ENCODE measurements around the gene RBFOX2.

Gene RBFOX2

DNA sequence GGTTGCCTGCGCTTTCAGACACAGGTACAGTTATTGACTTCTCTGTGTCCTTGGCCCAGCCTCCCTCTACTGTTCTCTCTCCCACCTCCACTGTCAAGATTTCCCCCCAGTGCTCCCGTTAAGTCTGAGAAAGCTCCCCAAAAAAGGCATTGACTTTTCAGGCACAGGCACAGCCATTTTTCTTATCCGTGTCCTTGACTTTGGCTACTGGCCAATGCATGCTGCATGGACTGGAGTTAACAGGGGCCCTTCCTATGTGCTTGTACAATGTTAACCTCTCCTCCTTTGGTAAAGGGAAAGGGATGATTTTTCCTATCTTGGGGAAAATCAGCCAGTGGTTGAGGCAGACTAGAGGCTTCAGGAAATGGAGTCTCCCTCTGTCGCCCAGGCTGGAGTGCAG lies 306.7 kb downstream of the RBFOX2 start:
- Histone ChIP-seq H3K9me3 (ENCODE audit: insufficient read depth, low read length) (no peaks in the 10 kb centered on the region), H3K36me3 (replicated peaks; ENCODE audit: low read depth, low read length) (no peaks in the 10 kb centered on the region), H2AFZ (ENCODE audit: low read depth, low read length) (no peak overlapping the region), H3K27me3 (ENCODE audit: low read depth, low read length) (peaks cover 5% of the 10 kb centered on the region; the same call in 1 of the 2 replicates), H3K4me3 (ENCODE audit: low read length) (no peak overlapping the region), H4K20me1 (ENCODE audit: insufficient read depth, low read length) (no peaks in the 10 kb centered on the region), H3K4me2 (ENCODE audit: low read length) (no peak overlapping the region), H3K4me1 (ENCODE audit: low read length) (no peaks in the 10 kb centered on the region), H3K27ac (ENCODE audit: low read length) (no peak overlapping the region), H3K9ac (ENCODE audit: low read length) (no peak overlapping the region), H3K79me2 (ENCODE audit: low read length) (no peaks in the 10 kb centered on the region)
- TF ChIP-seq EZH2phosphoT487 (IDR thresholded peaks at IDR 0.05; ENCODE audit: low read depth), result no peak
- TF ChIP-seq, protein P1, sequence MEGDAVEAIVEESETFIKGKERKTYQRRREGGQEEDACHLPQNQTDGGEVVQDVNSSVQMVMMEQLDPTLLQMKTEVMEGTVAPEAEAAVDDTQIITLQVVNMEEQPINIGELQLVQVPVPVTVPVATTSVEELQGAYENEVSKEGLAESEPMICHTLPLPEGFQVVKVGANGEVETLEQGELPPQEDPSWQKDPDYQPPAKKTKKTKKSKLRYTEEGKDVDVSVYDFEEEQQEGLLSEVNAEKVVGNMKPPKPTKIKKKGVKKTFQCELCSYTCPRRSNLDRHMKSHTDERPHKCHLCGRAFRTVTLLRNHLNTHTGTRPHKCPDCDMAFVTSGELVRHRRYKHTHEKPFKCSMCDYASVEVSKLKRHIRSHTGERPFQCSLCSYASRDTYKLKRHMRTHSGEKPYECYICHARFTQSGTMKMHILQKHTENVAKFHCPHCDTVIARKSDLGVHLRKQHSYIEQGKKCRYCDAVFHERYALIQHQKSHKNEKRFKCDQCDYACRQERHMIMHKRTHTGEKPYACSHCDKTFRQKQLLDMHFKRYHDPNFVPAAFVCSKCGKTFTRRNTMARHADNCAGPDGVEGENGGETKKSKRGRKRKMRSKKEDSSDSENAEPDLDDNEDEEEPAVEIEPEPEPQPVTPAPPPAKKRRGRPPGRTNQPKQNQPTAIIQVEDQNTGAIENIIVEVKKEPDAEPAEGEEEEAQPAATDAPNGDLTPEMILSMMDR (IDR thresholded peaks at IDR 0.05; ENCODE audit: low read depth, low read length), result no peak

DNA sequence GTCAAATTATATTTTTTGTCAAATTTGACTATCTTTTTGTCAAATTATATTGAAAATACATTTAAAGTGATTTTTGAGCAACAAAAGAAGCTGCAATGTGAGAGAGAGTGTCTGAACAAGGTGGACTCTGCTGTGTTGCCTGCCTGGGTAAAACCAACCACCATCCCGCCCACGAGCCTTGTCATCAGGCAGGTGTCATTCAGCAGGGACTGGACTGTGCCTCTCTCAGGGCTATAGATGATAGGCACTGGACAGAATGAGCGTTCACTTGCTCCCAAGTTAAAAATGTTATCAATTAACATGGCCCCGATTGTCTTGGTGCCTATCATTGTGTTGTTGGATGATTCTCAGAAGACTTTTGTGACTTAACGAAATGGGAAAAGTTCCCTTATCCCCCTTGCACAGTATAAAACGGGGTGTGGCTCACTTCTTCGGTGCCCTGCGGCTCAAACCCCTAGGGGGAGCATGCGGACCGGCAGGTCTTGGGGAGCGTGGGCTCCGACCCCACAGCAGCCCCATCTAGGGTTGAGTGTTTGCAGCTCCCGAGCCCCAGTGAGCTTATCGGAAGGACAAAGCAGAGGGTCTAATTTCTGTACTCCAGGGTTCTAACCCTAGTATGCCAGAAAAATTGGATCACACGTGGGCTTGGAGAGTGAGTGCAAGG lies 309.3 kb downstream of the RBFOX2 start:
- Histone ChIP-seq H3K27me3 (ENCODE audit: low read depth, low read length) (no peaks in the 10 kb centered on the region), H3K27ac (ENCODE audit: low read length) (no peak overlapping the region), H3K4me2 (ENCODE audit: low read length) (no peak overlapping the region), H3K4me1 (ENCODE audit: low read length) (no peaks in the 10 kb centered on the region), H3K4me3 (ENCODE audit: low read length) (no peak overlapping the region), H3K9ac (ENCODE audit: low read length) (no peak overlapping the region), H3K79me2 (ENCODE audit: low read length) (no peaks in the 10 kb centered on the region), H3K9me3 (ENCODE audit: insufficient read depth, low read length) (no peaks in the 10 kb centered on the region), H2AFZ (ENCODE audit: low read depth, low read length) (no peak overlapping the region), H3K36me3 (replicated peaks; ENCODE audit: low read depth, low read length) (no peaks in the 10 kb centered on the region), H4K20me1 (ENCODE audit: insufficient read depth, low read length) (no peaks in the 10 kb centered on the region)
- no peak for TF ChIP-seq EZH2phosphoT487 (IDR thresholded peaks at IDR 0.05; ENCODE audit: low read depth)
- TF ChIP-seq, protein P1 (IDR thresholded peaks at IDR 0.05; ENCODE audit: low read depth, low read length), result peak; percentile 43

DNA sequence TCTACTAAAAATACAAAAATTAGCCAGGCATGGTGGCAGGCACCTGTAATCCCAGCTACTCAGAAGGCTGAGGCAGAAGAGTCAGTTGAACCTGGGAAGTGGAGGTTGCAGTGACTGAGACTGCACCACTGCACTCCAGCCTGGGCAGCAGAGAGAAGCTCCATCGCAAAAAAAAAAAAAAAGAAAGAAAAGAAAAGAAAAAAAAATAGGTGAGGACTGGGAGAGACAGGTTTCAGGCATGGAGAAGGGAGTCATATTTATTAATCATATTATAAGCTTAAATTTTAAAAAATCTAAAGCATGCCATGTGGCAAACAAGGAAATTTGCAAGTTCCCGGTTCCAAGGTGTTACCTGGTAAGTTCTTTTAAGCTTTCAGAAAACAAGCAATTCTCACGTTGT lies 311.1 kb downstream of the RBFOX2 start, which contains the start of gene APOL5:
Gene APOL5, plus strand, starts transcription at position 301 of the 400 bp plus-strand sequence. Its CDS starts 0 bp downstream, at position 301.
- no peaks in the 10 kb centered on the region for H4K20me1 ChIP-seq (ENCODE audit: insufficient read depth, low read length)
- no peak for TF ChIP-seq EZH2phosphoT487 (IDR thresholded peaks at IDR 0.05; ENCODE audit: low read depth)
- TF ChIP-seq, protein P1 (IDR thresholded peaks at IDR 0.05; ENCODE audit: low read depth, low read length), result no peak
- no peaks in the 10 kb centered on the region for H3K79me2 ChIP-seq (ENCODE audit: low read length)
- no peak within 1 kb of the TSS for H2AFZ ChIP-seq (ENCODE audit: low read depth, low read length)
- no peak within 1 kb of the TSS for H3K4me2 ChIP-seq (ENCODE audit: low read length)
- H3K9ac ChIP-seq (ENCODE audit: low read length), result no peak within 1 kb of the TSS
- no peak within 1 kb of the TSS for H3K4me3 ChIP-seq (ENCODE audit: low read length)
- no peaks in the 10 kb centered on the region; the same call in 1 of the 2 replicates for H3K27me3 ChIP-seq (ENCODE audit: low read depth, low read length)
- H3K9me3 ChIP-seq (ENCODE audit: insufficient read depth, low read length), result no peaks in the 10 kb centered on the region
- no peaks in the 10 kb centered on the region for H3K36me3 ChIP-seq (replicated peaks; ENCODE audit: low read depth, low read length)
- no peak within 1 kb of the TSS for H3K27ac ChIP-seq (ENCODE audit: low read length)
- no peaks in the 10 kb centered on the region for H3K4me1 ChIP-seq (ENCODE audit: low read length)

DNA sequence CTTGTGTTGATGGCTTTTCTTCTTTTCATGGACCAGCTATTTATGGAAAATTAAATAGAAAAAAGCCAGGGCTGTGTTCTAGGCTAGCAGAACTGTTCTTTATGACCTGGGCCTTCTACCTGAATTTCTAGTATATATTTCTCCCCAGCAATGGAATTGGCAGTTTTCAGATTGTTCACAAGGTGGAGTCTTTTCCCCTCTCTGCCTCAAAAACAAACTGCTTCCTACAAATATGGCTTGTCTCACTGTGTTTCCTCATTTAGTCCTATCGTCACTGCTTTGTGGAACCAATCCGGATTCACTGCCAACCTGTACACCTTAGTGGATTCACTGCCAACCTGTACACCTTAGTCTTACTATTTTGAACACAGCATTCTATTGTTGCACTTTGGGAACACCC lies 316.0 kb downstream of the RBFOX2 start:
- H2AFZ ChIP-seq (ENCODE audit: low read depth, low read length), result no peak overlapping the region

More for the DNA sequence above, 316.0 kb downstream of the RBFOX2 start:
- Histone ChIP-seq H3K4me1 (ENCODE audit: low read length) (no peaks in the 10 kb centered on the region), H3K36me3 (replicated peaks; ENCODE audit: low read depth, low read length) (no peaks in the 10 kb centered on the region), H3K27ac (ENCODE audit: low read length) (no peak overlapping the region), H3K4me3 (ENCODE audit: low read length) (no peak overlapping the region), H4K20me1 (ENCODE audit: insufficient read depth, low read length) (no peaks in the 10 kb centered on the region), H3K4me2 (ENCODE audit: low read length) (no peak overlapping the region), H3K79me2 (ENCODE audit: low read length) (no peaks in the 10 kb centered on the region), H3K9me3 (ENCODE audit: insufficient read depth, low read length) (no peaks in the 10 kb centered on the region), H3K27me3 (ENCODE audit: low read depth, low read length) (peaks cover 10% of the 10 kb centered on the region; the same call in 1 of the 2 replicates), H3K9ac (ENCODE audit: low read length) (no peak overlapping the region)
- TF ChIP-seq, protein P1 (IDR thresholded peaks at IDR 0.05; ENCODE audit: low read depth, low read length), result peak; percentile 14
- TF ChIP-seq EZH2phosphoT487 (IDR thresholded peaks at IDR 0.05; ENCODE audit: low read depth), result no peak

Measured in OCI-LY3 (cell line).